ENCODE data around the gene EFCAB10.

GRCh38 chr7:105602325-105603305, 21.3 kb upstream of the EFCAB10 start:
- TF ChIP-seq CTCF (IDR thresholded peaks at IDR 0.05) (no peak), POLR2A (IDR thresholded peaks at IDR 0.05) (no peak)
